Measurements from ENCODE around the gene SLC45A3.

The SLC45A3 gene

GRCh38 chr1:205613854-205614412, 66.4 kb downstream of the SLC45A3 start:
- Histone ChIP-seq H2AFZ (no peak overlapping the region), H3K27ac (no peak overlapping the region), H3K9ac (no peak overlapping the region), H3K4me2 (ENCODE audit: low read length) (no peak overlapping the region), H3K4me1 (no peaks in the 10 kb centered on the region), H3K9me3 (ENCODE audit: control insufficient read depth, low read length) (no peaks in the 10 kb centered on the region), H3K4me3 (ENCODE audit: low read depth, low read length) (no peak overlapping the region), H3K36me3 (ENCODE audit: control insufficient read depth, insufficient read depth, low read length) (no peaks in the 10 kb centered on the region), H3K27me3 (ENCODE audit: control insufficient read depth, insufficient read depth, low read length) (no peaks in the 10 kb centered on the region), H3K79me2 (no peaks in the 10 kb centered on the region)
- TF ChIP-seq CTCF (IDR thresholded peaks at IDR 0.05), result no peak

GRCh38 chr1:205612556-205612955, 67.8 kb downstream of the SLC45A3 start:
- no peaks in the 10 kb centered on the region for H3K36me3 ChIP-seq (ENCODE audit: control insufficient read depth, insufficient read depth, low read length)
- H3K4me1 ChIP-seq, result no peaks in the 10 kb centered on the region
- H3K27ac ChIP-seq, result no peak overlapping the region
- no peak overlapping the region for H3K9ac ChIP-seq
- H2AFZ ChIP-seq, result no peak overlapping the region
- H3K79me2 ChIP-seq, result no peaks in the 10 kb centered on the region
- H3K27me3 ChIP-seq (ENCODE audit: control insufficient read depth, insufficient read depth, low read length), result no peaks in the 10 kb centered on the region
- H3K4me2 ChIP-seq (ENCODE audit: low read length), result no peak overlapping the region
- H3K4me3 ChIP-seq (ENCODE audit: low read depth, low read length), result no peak overlapping the region
- H3K9me3 ChIP-seq (ENCODE audit: control insufficient read depth, low read length), result no peaks in the 10 kb centered on the region
- TF ChIP-seq CTCF (IDR thresholded peaks at IDR 0.05), result no peak

GRCh38 chr1:205612104-205612503, 68.2 kb downstream of the SLC45A3 start:
- no peaks in the 10 kb centered on the region for H3K36me3 ChIP-seq (ENCODE audit: control insufficient read depth, insufficient read depth, low read length)
- no peaks in the 10 kb centered on the region for H3K79me2 ChIP-seq
- no peak overlapping the region for H2AFZ ChIP-seq
- no peak overlapping the region for H3K27ac ChIP-seq
- no peaks in the 10 kb centered on the region for H3K27me3 ChIP-seq (ENCODE audit: control insufficient read depth, insufficient read depth, low read length)
- H3K9me3 ChIP-seq (ENCODE audit: control insufficient read depth, low read length), result no peaks in the 10 kb centered on the region
- H3K4me3 ChIP-seq (ENCODE audit: low read depth, low read length), result no peak overlapping the region
- H3K9ac ChIP-seq, result no peak overlapping the region
- no peak for TF ChIP-seq CTCF (IDR thresholded peaks at IDR 0.05)
- no peak overlapping the region for H3K4me2 ChIP-seq (ENCODE audit: low read length)
- no peaks in the 10 kb centered on the region for H3K4me1 ChIP-seq

GRCh38 chr1:205610901-205611466, 69.3 kb downstream of the SLC45A3 start:
- peaks cover 4% of the 10 kb centered on the region for H3K79me2 ChIP-seq
- no peak overlapping the region for H3K4me3 ChIP-seq (ENCODE audit: low read depth, low read length)
- no peak overlapping the region for H3K27ac ChIP-seq
- H3K4me2 ChIP-seq (ENCODE audit: low read length), result no peak overlapping the region
- no peak overlapping the region for H3K9ac ChIP-seq
- H2AFZ ChIP-seq, result no peak overlapping the region
- no peaks in the 10 kb centered on the region for H3K4me1 ChIP-seq
- no peak for TF ChIP-seq CTCF (IDR thresholded peaks at IDR 0.05)
- H3K9me3 ChIP-seq (ENCODE audit: control insufficient read depth, low read length), result no peaks in the 10 kb centered on the region
- H3K36me3 ChIP-seq (ENCODE audit: control insufficient read depth, insufficient read depth, low read length), result no peaks in the 10 kb centered on the region
- no peaks in the 10 kb centered on the region for H3K27me3 ChIP-seq (ENCODE audit: control insufficient read depth, insufficient read depth, low read length)

- H3K9ac ChIP-seq, result no peak overlapping the region
- H3K4me3 ChIP-seq (ENCODE audit: low read depth, low read length), result no peak overlapping the region
- no peak for TF ChIP-seq CTCF (IDR thresholded peaks at IDR 0.05)
- H3K4me2 ChIP-seq (ENCODE audit: low read length), result no peak overlapping the region
- H3K27me3 ChIP-seq (ENCODE audit: control insufficient read depth, insufficient read depth, low read length), result no peaks in the 10 kb centered on the region
- H3K9me3 ChIP-seq (ENCODE audit: control insufficient read depth, low read length), result no peaks in the 10 kb centered on the region
- H2AFZ ChIP-seq, result no peak overlapping the region
- H3K79me2 ChIP-seq, result peaks cover 4% of the 10 kb centered on the region
- no peak overlapping the region for H3K27ac ChIP-seq
- H3K36me3 ChIP-seq (ENCODE audit: control insufficient read depth, insufficient read depth, low read length), result no peaks in the 10 kb centered on the region
- no peaks in the 10 kb centered on the region for H3K4me1 ChIP-seq
Measured at GRCh38 chr1:205610036-205610435, 70.3 kb downstream of the SLC45A3 start.
